ENCODE results near the gene ITGB4.
"Not testable (repeated sequence)": the region's sequence is repeated elsewhere in the genome, so short reads cannot be mapped to it uniquely, and the experiment has no call there.

Gene ITGB4

DNA sequence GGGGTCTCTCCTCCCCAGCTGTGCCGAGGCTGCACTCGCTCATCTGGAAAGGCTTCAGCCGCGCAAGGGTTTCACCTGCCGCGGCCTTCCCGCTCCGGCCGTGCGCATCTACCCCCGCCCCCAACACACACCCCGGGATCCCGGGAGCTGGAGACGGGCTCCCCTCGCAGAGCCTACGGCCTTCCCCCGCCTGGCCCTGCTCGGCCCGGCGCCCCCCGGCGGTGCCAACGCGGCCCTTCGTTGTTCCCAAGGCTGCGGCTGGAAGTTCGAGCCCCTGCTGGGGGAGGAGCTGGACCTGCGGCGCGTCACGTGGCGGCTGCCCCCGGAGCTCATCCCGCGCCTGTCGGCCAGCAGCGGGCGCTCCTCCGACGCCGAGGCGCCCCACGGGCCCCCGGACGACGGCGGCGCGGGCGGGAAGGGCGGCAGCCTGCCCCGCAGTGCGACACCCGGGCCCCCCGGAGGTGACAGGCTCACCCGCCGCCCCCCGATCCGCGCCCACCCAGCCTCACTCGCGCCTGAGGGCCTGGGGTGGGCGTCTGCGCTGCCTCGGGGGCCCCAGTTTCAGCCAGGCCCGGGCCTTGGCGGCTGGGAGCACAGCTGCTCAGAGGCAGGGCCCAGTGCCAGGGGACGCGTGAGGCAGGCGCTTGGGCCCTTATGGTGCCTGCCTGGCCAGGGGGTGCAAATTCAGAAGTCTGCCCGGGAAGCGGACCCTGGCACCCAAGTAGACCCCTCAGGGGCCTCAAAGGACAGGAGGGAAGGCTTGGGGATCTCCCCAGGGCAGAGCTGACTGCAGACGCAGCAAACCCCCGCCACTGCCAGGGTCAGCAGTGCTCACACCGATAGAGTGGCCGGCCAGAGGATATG lies 32.5 kb downstream of the ITGB4 start:
- peak; percentile 85 for DNase-seq (ENCODE audit: low read depth)

GRCh38 chr17:75754378-75755204 lies 33.3 kb downstream of the ITGB4 start:
- no peak for DNase-seq (ENCODE audit: low read depth)

- peak; percentile 76 for DNase-seq (ENCODE audit: low read depth)
These were observed 34.1 kb downstream of the ITGB4 start for GRCh38 chr17:75755205-75755901.

- no peak for DNase-seq (ENCODE audit: low read depth)
These were observed 34.7 kb downstream of the ITGB4 start for GRCh38 chr17:75755990-75756389.

DNA sequence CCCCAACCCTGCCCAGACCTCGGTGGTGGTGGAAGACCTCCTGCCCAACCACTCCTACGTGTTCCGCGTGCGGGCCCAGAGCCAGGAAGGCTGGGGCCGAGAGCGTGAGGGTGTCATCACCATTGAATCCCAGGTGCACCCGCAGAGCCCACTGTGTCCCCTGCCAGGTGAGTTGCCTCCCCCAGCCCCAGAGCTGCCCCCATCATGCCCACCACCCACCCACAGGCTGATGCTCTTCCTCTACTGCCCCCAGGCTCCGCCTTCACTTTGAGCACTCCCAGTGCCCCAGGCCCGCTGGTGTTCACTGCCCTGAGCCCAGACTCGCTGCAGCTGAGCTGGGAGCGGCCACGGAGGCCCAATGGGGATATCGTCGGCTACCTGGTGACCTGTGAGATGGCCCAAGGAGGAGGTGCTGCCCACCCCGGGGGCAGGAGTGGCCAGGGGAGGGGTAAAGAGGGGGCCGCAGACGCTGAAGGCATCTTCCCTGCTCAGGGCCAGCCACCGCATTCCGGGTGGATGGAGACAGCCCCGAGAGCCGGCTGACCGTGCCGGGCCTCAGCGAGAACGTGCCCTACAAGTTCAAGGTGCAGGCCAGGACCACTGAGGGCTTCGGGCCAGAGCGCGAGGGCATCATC lies 35.3 kb downstream of the ITGB4 start:
- no peak for DNase-seq (ENCODE audit: low read depth)

DNA sequence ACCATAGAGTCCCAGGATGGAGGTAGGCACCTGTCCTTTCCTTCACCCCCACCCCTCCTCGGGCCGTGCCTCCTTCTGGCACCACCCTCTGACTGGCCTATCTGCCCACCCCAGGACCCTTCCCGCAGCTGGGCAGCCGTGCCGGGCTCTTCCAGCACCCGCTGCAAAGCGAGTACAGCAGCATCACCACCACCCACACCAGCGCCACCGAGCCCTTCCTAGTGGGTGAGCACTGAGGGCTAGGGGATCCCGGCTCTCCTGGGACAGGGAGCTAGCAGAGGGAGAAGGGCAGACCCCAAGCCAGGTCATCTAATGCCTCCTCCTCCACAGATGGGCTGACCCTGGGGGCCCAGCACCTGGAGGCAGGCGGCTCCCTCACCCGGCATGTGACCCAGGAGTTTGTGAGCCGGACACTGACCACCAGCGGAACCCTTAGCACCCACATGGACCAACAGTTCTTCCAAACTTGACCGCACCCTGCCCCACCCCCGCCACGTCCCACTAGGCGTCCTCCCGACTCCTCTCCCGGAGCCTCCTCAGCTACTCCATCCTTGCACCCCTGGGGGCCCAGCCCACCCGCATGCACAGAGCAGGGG lies 35.9 kb downstream of the ITGB4 start:
- DNase-seq (ENCODE audit: low read depth) = no peak

- peak; percentile 49 for DNase-seq (ENCODE audit: low read depth)
These were observed 37.1 kb downstream of the ITGB4 start for GRCh38 chr17:75758131-75758905.

DNA sequence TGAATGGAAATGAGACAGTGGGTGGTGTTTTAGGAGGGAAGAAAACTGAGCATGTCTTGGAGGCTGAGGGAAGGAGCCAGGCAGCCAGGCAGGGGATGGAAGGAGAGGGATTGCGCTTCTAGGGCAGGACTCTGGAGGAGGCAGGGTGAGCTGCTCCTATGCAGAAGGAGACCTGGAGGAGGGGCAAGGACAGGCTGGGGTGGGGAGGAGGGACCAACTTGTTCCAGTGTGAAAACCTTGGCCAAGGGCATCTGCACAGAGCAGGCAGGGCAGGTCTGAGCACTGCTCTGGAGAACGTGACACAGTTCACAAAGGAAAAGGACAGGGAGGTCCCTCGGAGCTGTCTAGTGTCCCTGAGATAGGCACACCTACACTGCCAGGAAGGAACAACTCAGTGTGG lies 38.2 kb downstream of the ITGB4 start:
- DNase-seq (ENCODE audit: low read depth) = no peak

GRCh38 chr17:75759978-75760640 lies 38.9 kb downstream of the ITGB4 start:
- DNase-seq (ENCODE audit: low read depth) = not testable (repeated sequence)

DNA sequence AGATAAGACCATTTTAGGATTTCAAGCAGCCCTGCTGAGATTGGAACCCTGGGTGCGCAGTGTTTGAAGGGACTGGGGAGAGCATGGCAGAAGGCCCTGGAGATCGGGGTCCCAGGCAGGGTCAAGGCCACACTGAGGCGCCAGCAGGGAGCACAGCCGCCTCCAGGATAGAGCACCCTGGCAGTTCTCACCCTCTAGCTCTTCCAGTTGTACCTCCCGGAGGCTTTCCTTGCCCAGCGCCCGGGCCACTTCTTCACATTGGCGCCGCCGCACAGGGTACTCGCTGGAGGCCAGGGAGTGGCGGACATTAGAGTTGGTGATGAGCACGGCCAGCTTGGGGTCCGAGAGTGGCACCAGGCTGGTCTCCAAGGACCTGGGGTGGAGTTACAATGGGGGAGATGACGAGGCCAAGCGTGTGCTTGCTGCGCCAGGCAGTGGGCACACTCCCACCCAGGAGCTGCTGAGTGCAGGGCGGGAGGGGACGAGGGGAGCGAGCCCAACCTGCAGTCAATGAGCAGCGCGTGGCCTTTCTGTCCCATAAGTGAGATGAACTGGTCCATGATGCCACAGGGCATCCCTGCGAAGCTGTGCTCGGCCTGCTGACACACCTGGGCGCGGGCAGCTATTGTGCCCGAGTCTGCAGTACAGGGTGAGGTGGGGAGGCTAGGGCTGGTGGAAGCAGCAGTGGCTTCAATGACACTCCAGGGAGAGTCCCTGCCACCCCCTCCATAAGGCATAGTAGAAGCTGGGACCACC lies 41.4 kb downstream of the ITGB4 start:
- no peak for DNase-seq (ENCODE audit: low read depth)

GRCh38 chr17:75763269-75763607 lies 42.0 kb downstream of the ITGB4 start:
- DNase-seq (ENCODE audit: low read depth) = no peak

GRCh38 chr17:75763613-75764416 lies 42.6 kb downstream of the ITGB4 start:
- DNase-seq (ENCODE audit: low read depth) = peak; percentile 42

- DNase-seq (ENCODE audit: low read depth) = no peak
These were observed 43.1 kb downstream of the ITGB4 start for GRCh38 chr17:75764417-75764710.

- DNase-seq (ENCODE audit: low read depth) = peak; percentile 77
These were observed 43.6 kb downstream of the ITGB4 start, which contains the start of gene GALK1 for GRCh38 chr17:75764711-75765421. Gene GALK1 (minus strand): TSS chr17:75765192. CDS start chr17:75765136, 56 bp downstream.

GRCh38 chr17:75765981-75766380 lies 44.7 kb downstream of the ITGB4 start:
- no peak for DNase-seq (ENCODE audit: low read depth)

DNA sequence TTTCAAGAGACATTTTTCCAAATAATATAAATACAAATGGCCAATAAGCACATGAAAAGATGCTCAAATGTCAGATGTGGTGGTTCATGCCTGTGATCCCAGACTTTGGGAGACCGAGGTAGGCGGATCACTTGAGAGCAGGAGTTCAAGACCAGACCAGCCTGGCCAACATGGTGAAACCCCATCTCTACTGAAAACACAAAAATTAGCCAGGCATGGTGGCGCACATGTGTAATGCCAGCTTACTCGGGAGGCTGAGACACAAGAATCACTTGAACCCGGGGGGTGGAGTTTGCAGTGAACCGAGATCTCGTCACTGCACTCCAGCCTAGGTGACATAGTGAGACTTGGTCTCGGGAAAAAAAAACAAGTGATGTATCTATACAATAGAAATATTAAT lies 46.6 kb downstream of the ITGB4 start:
- DNase-seq (ENCODE audit: low read depth) = no peak

DNA sequence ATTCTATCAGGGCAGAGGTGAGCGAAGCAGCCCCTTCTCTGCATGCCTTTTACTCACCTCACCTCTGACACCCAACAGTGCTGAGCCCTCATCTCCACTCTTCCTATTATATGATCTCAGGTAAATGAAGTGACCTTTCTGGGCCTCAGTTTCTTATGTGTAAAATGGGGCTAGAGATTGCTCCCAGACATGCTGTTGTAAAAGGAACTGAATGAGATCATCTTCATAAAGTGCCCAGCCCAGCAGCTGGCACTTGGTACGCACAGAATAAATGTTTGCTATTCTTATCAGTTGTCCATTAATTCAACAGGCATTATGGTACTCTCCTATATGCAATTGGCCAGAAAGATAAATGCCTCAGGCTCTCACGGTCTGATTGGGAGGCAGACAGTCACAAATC lies 48.3 kb downstream of the ITGB4 start:
- DNase-seq (ENCODE audit: low read depth) = no peak

All from ELR (cell line).